Occipital lobe (tissue), 2 donors: ENCODE results near the gene OR5H1. TPM values are rescaled to one million over a fixed set of nuclear protein-coding genes. Genes with fewer than 3 reads are reported as not detected.
"Not testable (repeated sequence)": the region's sequence is repeated elsewhere in the genome, so short reads cannot be mapped to it uniquely, and the experiment has no call there.

Source experiments
- DNase-seq: peaks from one replicate; lab custom pipeline; 2025; lab: John Stamatoyannopoulos, UW
- total RNA-seq: library from RNA; depleted of rRNA; stranded (reverse); fragments of >200 nt; gene quantifications from one replicate; pipeline ENCODE4 v1.2.3, GENCODE V29; 2014

The OR5H1 gene
- total RNA-seq, result not detected

DNA sequence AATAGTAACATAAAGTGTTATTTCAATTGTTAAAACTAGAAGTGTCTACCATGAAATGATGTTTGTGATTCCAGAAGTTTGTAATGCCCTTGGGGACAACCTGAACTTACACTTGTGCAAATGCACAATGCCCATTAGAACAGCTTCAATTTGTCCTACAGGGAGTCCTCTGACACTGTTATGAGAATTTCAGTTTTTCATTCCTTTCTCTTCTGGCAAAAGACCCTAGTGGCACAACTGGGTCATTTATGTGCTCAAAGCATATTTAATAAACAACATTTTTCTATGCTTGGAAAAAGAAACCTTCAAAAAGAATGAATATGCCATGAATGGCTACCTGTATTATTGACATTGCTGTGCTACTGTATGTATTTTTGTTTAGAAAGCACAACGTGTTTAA lies at the start of gene OR5H1:
Gene OR5H1, plus strand, starts transcription at position 301 of the 400 bp plus-strand sequence. CDS start 1,977 bp downstream, outside the sequence.
- DNase-seq, result no peak

GRCh38 chr3:98086873-98087272 lies 43.6 kb upstream of the OR5H1 start, which contains the start of gene OR5AC2:
Gene OR5AC2 (plus strand): TSS chr3:98087173. CDS start chr3:98087173, 0 bp downstream.
- DNase-seq, result no peak

DNA sequence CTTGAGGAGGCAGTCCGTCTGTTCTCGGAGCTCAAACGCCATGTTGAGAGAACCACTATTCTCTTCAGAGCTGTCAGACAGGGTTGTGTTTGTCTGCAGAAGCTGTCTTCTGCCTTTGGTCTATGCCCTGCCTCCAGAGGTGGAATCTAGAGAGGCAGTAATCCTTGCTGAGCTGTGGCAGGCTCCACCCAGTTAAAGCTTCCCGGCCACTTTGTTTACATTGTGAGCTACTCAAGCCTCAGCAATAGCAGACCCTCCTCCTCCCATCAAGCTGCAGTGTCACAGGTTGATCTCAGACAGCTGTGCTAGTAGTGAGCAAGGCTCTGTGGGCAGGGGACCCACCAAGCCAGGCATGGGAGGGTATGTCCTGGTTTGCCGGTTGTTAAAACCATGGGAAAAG lies 34.6 kb upstream of the OR5H1 start:
- no peak for DNase-seq

GRCh38 chr3:98099848-98100247 lies 30.7 kb upstream of the OR5H1 start:
- no peak for DNase-seq

- DNase-seq, result no peak
These were observed 22.4 kb upstream of the OR5H1 start for GRCh38 chr3:98108162-98108561.

- no peak for DNase-seq
These were observed 20.5 kb upstream of the OR5H1 start for GRCh38 chr3:98109807-98110549.

DNA sequence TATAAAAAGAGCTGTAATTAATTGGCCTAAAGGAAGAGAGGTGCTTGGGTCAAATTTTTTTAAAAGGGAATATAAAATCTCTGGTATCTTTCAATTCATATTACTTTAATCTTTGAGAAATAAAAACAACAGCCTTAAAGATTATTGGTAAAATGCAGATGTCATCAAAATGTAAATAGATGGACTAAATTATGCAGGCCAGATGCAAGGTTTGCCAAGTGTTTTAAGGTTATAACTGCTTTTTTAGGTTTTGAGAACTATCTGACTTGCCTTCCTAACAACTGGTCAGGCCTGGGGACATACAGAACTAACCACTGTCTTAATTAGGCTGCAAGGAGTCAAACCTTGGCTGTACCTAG lies 20.0 kb upstream of the OR5H1 start:
- DNase-seq, result no peak

GRCh38 chr3:98114264-98114663 lies 16.3 kb upstream of the OR5H1 start:
- DNase-seq, result no peak

GRCh38 chr3:98115717-98116116 lies 14.8 kb upstream of the OR5H1 start:
- DNase-seq, result no peak

DNA sequence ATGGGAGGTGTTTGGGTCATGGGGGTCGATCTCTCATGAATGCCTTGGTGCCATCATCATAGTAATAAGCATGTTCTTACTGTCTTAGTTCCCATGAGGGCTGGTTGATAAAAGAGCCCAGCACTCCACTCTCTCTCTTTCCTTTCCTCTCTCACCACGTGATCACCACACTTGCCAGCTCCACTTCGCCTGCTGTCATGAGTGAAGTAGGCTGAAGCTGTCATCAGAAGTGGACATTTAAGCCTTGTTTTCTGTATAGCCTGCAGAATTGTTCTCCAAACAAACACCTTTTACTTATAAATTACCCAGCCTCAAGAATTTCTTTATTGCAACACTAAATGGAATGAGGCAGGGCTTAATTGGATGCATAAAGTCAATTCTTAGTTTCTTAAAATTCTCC lies 6.1 kb downstream of the OR5H1 start:
- no peak for DNase-seq

- not testable (repeated sequence) for DNase-seq
These were observed 7.5 kb downstream of the OR5H1 start for GRCh38 chr3:98137826-98138557.

- DNase-seq, result no peak
These were observed 10.0 kb downstream of the OR5H1 start for GRCh38 chr3:98140531-98140930.

- DNase-seq, result no peak
These were observed 16.7 kb downstream of the OR5H1 start, which contains the start of gene OR5H14 for GRCh38 chr3:98147179-98147578. Gene OR5H14 (plus strand): TSS chr3:98147479. CDS start chr3:98149386, 1,907 bp downstream.

DNA sequence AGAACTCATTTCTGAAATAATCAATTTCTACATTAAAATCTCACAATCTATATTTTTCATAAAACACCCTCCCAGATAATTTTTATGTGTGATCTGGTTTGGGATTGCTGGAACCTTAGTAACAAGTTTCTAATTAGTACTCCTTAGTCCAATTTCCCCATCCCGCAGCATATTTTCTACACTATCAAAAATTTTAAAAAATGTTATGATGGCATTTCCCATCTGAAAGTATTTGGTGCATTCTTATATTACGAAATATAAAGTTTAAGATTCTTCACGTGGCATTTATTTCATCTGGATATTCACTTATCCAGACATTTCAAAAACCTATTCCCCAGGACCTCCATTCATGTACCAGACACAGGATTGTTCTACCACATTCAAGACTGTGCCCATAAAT lies 18.2 kb downstream of the OR5H1 start:
- DNase-seq, result no peak

DNA sequence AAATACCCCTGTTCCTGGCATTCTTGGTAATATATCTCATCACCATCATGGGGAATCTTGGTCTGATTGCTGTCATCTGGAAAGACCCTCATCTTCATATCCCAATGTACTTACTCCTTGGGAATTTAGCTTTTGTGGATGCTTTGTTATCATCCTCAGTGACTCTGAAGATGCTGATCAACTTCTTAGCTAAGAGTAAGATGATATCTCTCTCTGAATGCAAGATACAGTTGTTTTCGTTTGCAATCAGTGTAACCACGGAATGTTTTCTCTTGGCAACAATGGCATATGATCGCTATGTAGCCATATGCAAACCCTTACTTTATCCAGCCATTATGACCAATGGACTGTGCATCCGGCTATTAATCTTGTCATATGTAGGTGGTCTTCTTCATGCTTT lies 18.9 kb downstream of the OR5H1 start:
- DNase-seq, result not testable (repeated sequence)

- DNase-seq, result no peak
These were observed 20.7 kb downstream of the OR5H1 start for GRCh38 chr3:98151241-98151640.

- DNase-seq, result no peak
These were observed 35.9 kb downstream of the OR5H1 start, which contains the start of gene OR5H15 for GRCh38 chr3:98166396-98166795. Gene OR5H15 (plus strand): TSS chr3:98166696. CDS start chr3:98168700, 2,004 bp downstream.

DNA sequence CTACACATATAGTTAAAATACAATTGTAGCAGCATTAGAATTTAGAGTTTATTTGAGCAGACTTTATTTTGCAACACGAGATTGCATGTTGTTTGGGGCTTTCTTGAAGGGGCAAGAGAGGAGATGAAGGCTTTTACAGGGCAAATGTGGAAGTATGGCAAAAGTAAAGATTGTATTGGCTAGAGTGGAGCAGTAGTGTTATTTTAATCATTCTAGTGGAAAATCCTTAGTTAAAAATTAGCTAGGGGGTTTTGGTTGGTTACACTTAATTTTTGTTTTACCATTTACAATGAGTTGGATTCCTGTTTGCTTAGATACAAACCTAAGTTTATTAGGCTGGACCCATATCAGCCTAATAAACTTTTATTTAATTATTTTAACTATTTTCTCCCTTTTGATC lies 40.5 kb downstream of the OR5H1 start:
- DNase-seq, result no peak

DNA sequence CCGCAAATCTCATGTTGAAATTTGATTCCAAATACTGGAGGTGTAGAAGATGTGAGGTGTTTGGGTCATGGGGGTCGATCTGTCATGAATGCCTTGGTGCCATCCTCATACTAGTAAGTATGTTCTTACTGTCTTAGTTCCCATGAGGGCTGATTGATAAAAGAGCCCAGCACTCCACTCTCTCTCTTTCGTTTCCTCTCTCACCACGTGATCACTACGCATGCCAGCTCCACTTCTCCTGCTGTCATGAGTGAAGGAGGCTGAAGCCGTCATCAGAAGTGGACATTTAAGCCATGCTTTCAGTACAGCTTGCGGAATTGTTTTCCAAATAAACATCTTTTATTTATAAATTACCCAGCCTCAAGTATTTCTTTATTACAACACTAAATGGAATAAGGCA lies 42.1 kb downstream of the OR5H1 start:
- no peak for DNase-seq

DNA sequence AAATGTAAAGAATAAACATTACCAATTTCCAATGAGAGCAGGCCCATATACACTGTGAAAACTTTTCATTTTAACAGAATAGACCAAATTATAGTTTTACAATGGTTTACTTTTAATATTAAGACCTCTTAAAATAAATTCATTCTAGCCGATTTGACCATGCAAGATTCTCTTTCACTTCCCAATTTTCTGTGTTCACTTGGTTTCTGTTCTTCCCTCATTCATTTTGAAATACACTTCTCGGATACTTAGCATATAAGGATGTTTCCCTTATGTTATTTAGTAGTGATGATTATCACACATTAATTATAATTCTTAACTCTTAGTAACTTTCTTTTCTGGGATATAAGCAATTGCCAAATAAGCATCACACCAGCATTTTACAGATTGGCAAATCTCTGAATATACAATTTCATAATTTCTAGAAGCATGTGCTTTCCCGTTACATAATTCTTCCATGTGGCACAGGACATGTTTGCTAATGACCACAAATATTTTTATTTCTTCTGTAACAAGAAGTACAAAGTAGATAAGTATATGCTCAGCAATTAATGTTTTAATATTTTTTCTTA lies 49.9 kb downstream of the OR5H1 start:
- DNase-seq, result no peak

GRCh38 chr3:98182196-98182595 lies 51.7 kb downstream of the OR5H1 start:
- DNase-seq, result no peak

DNA sequence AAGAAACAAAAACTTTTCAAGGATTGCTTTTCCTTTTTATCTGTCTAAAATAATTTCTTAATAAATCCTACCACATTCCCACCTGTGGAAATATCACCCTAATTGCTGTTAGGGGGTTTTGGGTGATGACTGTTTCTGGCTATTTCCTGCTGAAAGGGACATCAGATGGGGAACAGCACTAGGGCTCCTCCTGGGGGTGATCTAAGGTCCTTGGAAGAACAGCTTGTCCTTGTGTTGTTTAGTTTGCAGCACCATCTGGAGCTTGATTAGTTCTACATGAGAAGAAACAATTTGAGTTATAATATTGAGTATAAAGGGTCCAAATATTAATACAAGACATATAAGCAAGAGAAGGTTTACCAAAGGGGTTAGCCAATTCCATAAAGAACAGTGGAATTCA lies 54.7 kb downstream of the OR5H1 start:
- no peak for DNase-seq
